Uterine smooth muscle cell (primary cell): ENCODE data around the gene MMP1. TPM values are rescaled to one million over a fixed set of nuclear protein-coding genes. Genes with fewer than 3 reads are reported as not detected.

Experiments
- total RNA-seq: library from RNA; depleted of rRNA; stranded (reverse); fragments of >200 nt; gene quantifications from 2 replicates; pipeline ENCODE4 v1.2.3, GENCODE V29; 2014

Gene MMP1
- total RNA-seq: 221 and 608 TPM in 2 replicates

GRCh38 chr11:102798012-102798746 is at the start of gene MMP1:
Gene MMP1, minus strand, starts transcription at chr11:102798160. Its CDS starts 68 bp downstream, at chr11:102798092.

GRCh38 chr11:102843489-102843888 is 45.5 kb upstream of the MMP1 start, which contains the start of gene MMP3:
Gene MMP3, minus strand, starts transcription at chr11:102843609. Its CDS starts 63 bp downstream, at chr11:102843546.

GRCh38 chr11:102780491-102780918 is 17.5 kb downstream of the MMP1 start, which contains the start of gene MMP10:
Gene MMP10, minus strand, starts transcription at chr11:102780628. Its CDS starts 37 bp downstream, at chr11:102780591.

Other genes with a start within 250 kb of the MMP1 start
- gene MMP20, start 172.8 kb downstream of the MMP1 start, total RNA-seq: not detected in 2 replicates
- gene MMP27, start 92.4 kb downstream of the MMP1 start, total RNA-seq: not detected in 2 replicates
- 0.11 TPM in 1 of 2 replicates, not detected in the other for gene MMP8, start 73.2 kb downstream of the MMP1 start, total RNA-seq
- gene MMP10, start 17.5 kb downstream of the MMP1 start, total RNA-seq: 1.2 and 1.9 TPM in 2 replicates
- gene MMP3, start 45.4 kb upstream of the MMP1 start, total RNA-seq: 54.4 and 65.3 TPM in 2 replicates
- gene MMP12, start 76.8 kb upstream of the MMP1 start, total RNA-seq: 0.11 TPM in 1 of 2 replicates, not detected in the other
- gene MMP13, start 157.6 kb upstream of the MMP1 start, total RNA-seq: 0.11 TPM in 1 of 2 replicates, not detected in the other